GM12864 (cell line): ENCODE measurements around the gene VASP.

ENCODE experiments used
- DNase-seq: peaks from one replicate; pipeline ENCODE4 v3.0.0-alpha.2; 2011; ENCODE audit warnings: low read depth
- H3K4me3 ChIP-seq: 2 replicates; pipeline ENCODE4 v1.5.1; 2011; ENCODE audit warnings: mild to moderate bottlenecking, low read depth, low read length, control low read depth
- CTCF ChIP-seq: IDR thresholded peaks from 2 replicates; pipeline ENCODE4 v1.5.1; 2011; ENCODE audit warnings: low read depth, mild to moderate bottlenecking, moderate library complexity, low read length, control low read depth, inconsistent platforms; ENCODE audit errors: missing control alignments

Gene VASP

DNA sequence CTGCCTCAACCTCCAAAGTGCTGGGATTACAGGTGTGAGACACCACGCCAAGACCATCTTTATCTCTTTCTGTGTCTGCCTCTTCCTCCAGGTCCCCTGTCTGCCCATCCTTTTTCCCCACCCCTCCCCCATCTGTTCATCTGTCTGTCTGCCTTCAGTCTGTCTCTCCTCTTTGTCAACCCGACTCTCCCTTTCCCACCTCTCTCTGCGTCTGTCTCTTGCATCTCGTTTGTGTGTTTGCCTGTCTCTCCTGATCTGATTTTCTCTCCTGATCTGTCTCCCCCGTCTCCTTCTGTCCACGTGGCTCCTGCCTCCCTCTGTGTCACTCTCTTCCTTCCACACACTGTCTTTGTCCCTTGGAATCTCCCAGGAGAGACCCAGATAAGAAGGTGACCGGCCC, 10.0 kb downstream of the VASP start:
- no peak for DNase-seq
- no peak overlapping the region for H3K4me3 ChIP-seq
- no peak for TF ChIP-seq CTCF

DNA sequence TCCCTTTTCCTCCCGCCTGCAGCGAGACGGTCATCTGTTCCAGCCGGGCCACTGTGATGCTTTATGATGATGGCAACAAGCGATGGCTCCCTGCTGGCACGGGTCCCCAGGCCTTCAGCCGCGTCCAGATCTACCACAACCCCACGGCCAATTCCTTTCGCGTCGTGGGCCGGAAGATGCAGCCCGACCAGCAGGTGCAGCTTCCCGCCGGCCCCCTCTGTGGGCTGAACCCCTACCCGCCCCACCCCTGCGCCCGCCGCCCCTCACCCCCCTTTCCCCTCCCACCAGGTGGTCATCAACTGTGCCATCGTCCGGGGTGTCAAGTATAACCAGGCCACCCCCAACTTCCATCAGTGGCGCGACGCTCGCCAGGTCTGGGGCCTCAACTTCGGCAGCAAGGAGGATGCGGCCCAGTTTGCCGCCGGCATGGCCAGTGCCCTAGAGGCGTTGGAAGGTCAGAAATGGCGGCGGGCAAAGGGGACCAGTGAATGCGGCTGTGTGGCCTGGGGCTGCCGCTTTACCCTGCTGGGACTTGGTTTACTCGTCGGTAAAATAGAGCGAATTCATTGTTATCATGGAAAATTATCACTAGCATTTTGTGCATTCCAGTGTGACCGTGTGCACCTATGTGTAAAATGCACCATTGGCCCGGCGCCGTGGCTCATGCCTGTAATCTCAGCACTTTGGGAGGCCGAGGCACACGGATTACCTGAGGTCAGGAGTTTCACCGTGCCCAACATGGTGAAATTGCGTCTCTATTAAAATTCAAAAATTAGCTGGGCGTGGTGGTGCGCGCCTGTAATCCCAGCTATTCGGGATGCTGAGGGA, 10.6 kb downstream of the VASP start:
- H3K4me3 ChIP-seq, result no peak overlapping the region
- DNase-seq, result no peak
- TF ChIP-seq CTCF, result no peak

GRCh38 chr19:45518469-45518826, 11.2 kb downstream of the VASP start:
- no peak for DNase-seq
- no peak for TF ChIP-seq CTCF
- H3K4me3 ChIP-seq, result no peak overlapping the region

DNA sequence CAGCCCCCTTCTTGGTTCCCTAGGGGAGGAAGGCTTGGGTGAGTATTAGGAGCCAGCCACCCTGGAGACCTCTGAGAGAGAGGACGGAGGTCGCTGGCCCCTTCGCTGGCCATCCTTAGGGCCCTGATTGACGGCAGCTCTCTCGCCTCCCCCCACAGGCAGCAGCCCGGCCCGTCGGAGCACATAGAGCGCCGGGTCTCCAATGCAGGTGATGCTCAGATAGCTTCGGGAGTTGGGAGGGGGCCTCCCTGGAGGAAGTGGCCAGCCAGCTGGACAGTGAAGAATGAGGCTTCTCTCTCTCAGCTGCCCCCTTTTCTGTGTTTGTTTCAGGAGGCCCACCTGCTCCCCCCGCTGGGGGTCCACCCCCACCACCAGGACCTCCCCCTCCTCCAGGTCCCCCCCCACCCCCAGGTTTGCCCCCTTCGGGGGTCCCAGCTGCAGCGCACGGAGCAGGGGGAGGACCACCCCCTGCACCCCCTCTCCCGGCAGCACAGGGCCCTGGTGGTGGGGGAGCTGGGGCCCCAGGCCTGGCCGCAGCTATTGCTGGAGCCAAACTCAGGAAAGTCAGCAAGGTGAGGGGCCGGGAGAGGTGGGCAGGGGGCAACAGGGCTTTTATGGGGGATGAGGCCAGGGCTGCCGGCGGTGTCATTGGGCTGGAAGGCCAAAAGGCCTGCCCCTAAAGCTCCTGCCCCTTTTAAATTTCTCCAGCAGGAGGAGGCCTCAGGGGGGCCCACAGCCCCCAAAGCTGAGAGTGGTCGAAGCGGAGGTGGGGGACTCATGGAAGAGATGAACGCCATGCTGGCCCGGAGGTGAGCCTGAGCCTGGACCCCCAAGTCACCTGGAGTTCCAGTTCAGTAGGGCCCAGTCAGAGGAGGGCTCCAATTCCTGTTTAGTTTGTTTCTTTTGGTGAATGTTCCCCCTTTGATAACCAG, 15.0 kb downstream of the VASP start:
- H3K4me3 ChIP-seq, result no peak overlapping the region
- DNase-seq, result no peak
- no peak for TF ChIP-seq CTCF

DNA sequence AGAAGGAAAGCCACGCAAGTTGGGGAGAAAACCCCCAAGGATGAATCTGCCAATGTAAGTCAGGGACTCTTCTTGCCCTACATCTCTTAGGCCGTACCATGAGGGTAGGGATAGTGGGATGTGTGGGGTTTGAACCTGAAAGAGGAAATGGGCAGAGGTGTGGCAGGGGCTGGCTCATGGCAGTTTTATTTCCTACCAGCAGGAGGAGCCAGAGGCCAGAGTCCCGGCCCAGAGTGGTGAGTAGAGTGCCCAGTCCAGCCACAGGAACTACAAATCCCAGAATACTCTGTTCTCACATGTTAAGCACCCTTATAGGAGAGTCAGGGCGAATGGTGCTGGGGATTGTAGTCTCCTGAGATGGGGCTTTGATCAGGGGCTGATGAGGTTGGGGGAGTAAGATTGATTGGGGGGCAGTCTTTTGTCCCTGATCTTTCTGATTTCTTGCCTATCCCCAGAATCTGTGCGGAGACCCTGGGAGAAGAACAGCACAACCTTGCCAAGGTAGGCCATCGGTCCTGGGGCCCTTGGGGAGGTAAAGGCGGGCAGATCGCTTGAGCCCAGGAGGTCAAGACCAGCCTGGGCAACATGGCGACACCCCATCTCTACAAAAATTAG, 16.5 kb downstream of the VASP start:
- peak; percentile 69 for DNase-seq
- TF ChIP-seq CTCF, result peak; percentile 89
- no peak overlapping the region for H3K4me3 ChIP-seq

DNA sequence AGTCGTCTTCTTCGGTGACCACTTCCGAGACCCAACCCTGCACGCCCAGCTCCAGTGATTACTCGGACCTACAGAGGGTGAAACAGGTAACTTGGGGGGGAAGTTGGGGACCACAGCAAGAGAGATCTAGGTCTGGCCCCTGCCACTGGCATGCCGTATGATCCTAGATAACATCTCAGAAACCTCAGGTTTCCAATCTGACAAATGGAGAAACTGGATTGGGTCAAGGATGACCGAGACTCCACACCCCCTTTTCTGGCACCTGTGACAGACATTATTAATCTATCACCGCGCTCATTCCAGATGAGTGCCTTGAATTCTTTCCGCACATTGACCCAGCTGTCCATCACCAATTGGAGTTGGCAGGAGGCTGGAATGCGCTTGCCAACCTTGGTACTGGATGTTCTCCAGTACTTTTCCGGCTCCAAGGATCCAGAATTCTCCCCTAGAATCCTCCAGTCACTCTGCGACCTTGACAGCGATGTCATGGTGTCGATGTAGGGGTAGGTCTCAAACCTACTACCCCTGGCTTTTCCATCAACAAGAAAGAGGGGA, 17.4 kb downstream of the VASP start:
- no peak overlapping the region for H3K4me3 ChIP-seq
- DNase-seq, result no peak
- TF ChIP-seq CTCF, result no peak
